SH-SY5Y (cell line): ENCODE measurements around the gene BCAP31.

Experiments used
- GATA2 ChIP-seq: IDR thresholded peaks from 2 replicates; pipeline ENCODE4 v1.6.1; 2011; ENCODE audit warnings: mild to moderate bottlenecking, low read depth, low read length
- GATA3 ChIP-seq: IDR thresholded peaks from 2 replicates; pipeline ENCODE4 v1.6.1; 2011; ENCODE audit warnings: low read depth, mild to moderate bottlenecking, low read length, moderate library complexity

DNA sequence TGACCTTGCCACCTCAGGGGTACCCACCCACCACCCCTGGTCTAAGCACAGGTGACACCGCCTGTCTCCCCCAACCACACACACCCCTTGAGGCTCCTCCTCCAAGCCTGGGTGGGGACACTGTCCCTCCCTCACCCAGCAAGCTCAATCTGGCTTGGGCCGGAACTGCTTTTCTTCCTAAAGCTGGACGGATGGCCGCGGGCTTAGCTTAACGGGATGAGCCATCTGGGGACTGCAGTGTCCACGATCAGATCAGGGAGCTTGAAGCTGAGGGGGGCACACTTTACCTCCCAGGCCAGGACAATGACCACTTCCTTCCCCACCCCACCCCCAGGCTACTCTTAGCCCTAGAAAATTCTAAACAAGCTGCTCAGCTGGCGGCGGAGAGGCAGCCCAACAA, 37.5 kb downstream of the BCAP31 start:
- TF ChIP-seq GATA3 = no peak
- no peak for TF ChIP-seq GATA2
